AG04450 (cell line): ENCODE measurements around the gene METTL14. TPM values are rescaled to one million over a fixed set of nuclear protein-coding genes. Genes with fewer than 3 reads are reported as not detected.

Experiments
- CTCF ChIA-PET: fragments of 300-600, 350-600 bp; formaldehyde crosslinking; extraction: SDS; loops from one replicate; lab custom pipeline; 2022; ENCODE audit warnings: antibody characterized with exemption, inconsistent platforms; lab: Charles Lee
- POLR2A ChIA-PET: fragments of 350-600 bp; formaldehyde crosslinking; extraction: SDS; loops from one replicate; lab custom pipeline; 2021; ENCODE audit warnings: antibody characterized with exemption, inconsistent platforms; lab: Yijun Ruan, JAX
- DNase-seq: peaks from one replicate; pipeline ENCODE4 v3.0.0-alpha.2; 2011; ENCODE audit warnings: low read depth, low spot score
- H3K27ac ChIP-seq: one replicate; pipeline ENCODE4 v1.5.1; 2012; ENCODE audit warnings: low read depth, low read length, control low read depth
- H3K27me3 ChIP-seq: one replicate; pipeline ENCODE4 v1.6.0; 2012; ENCODE audit warnings: low read length; ENCODE audit not compliant: control insufficient read depth, insufficient read depth
- H3K4me3 ChIP-seq: 2 replicates; pipeline ENCODE4 v1.5.1; 2011; ENCODE audit warnings: mild to moderate bottlenecking, low read depth, low read length, control low read depth
- H3K9me3 ChIP-seq: 2 replicates; pipeline ENCODE4 v1.5.1; 2012; ENCODE audit warnings: low read length; ENCODE audit not compliant: control insufficient read depth, insufficient read depth
- CTCF ChIP-seq: IDR thresholded peaks from 2 replicates; pipeline ENCODE4 v1.5.1; 2011; ENCODE audit warnings: low read depth, low read length, control low read depth, inconsistent platforms
- polyA plus RNA-seq: library from polyadenylated mRNA; depleted of rRNA; stranded (reverse); fragments of >200 nt; gene quantifications from 2 replicates; pipeline ENCODE4 v1.2.3, GENCODE V29; 2011

METTL14 gene
- polyA plus RNA-seq, 1 experiment = 24.6 TPM

GRCh38 chr4:118752551-118752950, 67.4 kb downstream of the METTL14 start:
- CTCF ChIA-PET = interaction anchor here (1.0 to 1.3 kb wide), 3 partner anchors 19 to 153 kb away, joined by 3 to 4 read pairs (median 3); no protein-coding TSS in a partner anchor

GRCh38 chr4:118753096-118753495, 67.9 kb downstream of the METTL14 start:
- DNase-seq = no peak
- no peaks in the 10 kb centered on the region for H3K27me3 ChIP-seq
- no peak overlapping the region for H3K4me3 ChIP-seq
- POLR2A ChIA-PET = no interaction called here
- H3K27ac ChIP-seq = no peak overlapping the region
- TF ChIP-seq CTCF = no peak
- CTCF ChIA-PET = interaction anchor here (1.0 to 1.3 kb wide), 4 partner anchors 12 to 152 kb away, joined by 3 to 4 read pairs (median 4); no protein-coding TSS in a partner anchor
- H3K9me3 ChIP-seq = no peaks in the 10 kb centered on the region

More at GRCh38 chr4:118752551-118752950, 67.4 kb downstream of the METTL14 start:
- Histone ChIP-seq H3K27ac (no peak overlapping the region), H3K27me3 (no peaks in the 10 kb centered on the region), H3K4me3 (no peak overlapping the region), H3K9me3 (no peaks in the 10 kb centered on the region)
- no peak for DNase-seq
- TF ChIP-seq CTCF = no peak
- POLR2A ChIA-PET = no interaction called here

- no peak overlapping the region for H3K27ac ChIP-seq
- ChIA-PET CTCF (interaction anchor here (1.0 to 1.3 kb wide), 4 partner anchors 12 to 152 kb away, joined by 3 to 4 read pairs (median 4); no protein-coding TSS in a partner anchor), POLR2A (no interaction called here)
- TF ChIP-seq CTCF = no peak
- H3K9me3 ChIP-seq = no peaks in the 10 kb centered on the region
- H3K27me3 ChIP-seq = no peaks in the 10 kb centered on the region
- H3K4me3 ChIP-seq = no peak overlapping the region
- DNase-seq = no peak
Measured at GRCh38 chr4:118753685-118754084, 68.5 kb downstream of the METTL14 start.

- ChIA-PET CTCF (interaction anchor here (1.5 kb wide), 1 partner anchor 13 kb away, joined by 5 read pairs; no protein-coding TSS in a partner anchor), POLR2A (no interaction called here)
- H3K9me3 ChIP-seq = no peaks in the 10 kb centered on the region
- TF ChIP-seq CTCF = no peak
- no peak overlapping the region for H3K27ac ChIP-seq
- no peak overlapping the region for H3K4me3 ChIP-seq
- DNase-seq = no peak
- H3K27me3 ChIP-seq = no peaks in the 10 kb centered on the region
Measured at GRCh38 chr4:118754890-118755289, 69.7 kb downstream of the METTL14 start.

- no peak for TF ChIP-seq CTCF
- no peak overlapping the region for H3K4me3 ChIP-seq
- H3K9me3 ChIP-seq = no peaks in the 10 kb centered on the region
- DNase-seq = no peak
- POLR2A ChIA-PET = no interaction called here
- H3K27ac ChIP-seq = no peak overlapping the region
- no peaks in the 10 kb centered on the region for H3K27me3 ChIP-seq
- CTCF ChIA-PET = interaction anchor here (0.9 to 1.6 kb wide), 4 partner anchors 14 to 136 kb away, joined by 3 to 7 read pairs (median 4); no protein-coding TSS in a partner anchor
Measured at GRCh38 chr4:118755438-118756226, 70.4 kb downstream of the METTL14 start.
